T-cell (primary cell): ENCODE measurements around the gene ADCY5. TPM values are rescaled to one million over a fixed set of nuclear protein-coding genes. Genes with fewer than 3 reads are reported as not detected.

ENCODE experiments used
- ATAC-seq, 4 experiments: fragments of 200-7000 bp in 3 of 4; fragments of 150-1000 bp in 1 of 4; cut with Tn5 transposase; replicated peaks in 1 of 4; 1 replicate in 3 of 4; 2 replicates in 1 of 4; pipeline ENCODE4 v1.10.0; 2021; ENCODE audit warnings: moderate library complexity in 3 of 4, mild to moderate bottlenecking in 2 of 4, moderate number of reproducible peaks in 1 of 4
- CTCF ChIA-PET, 2 donors: fragments of 300-600 bp; sonication (Branson Sonifier 250); formaldehyde crosslinking; loops; one replicate each; lab custom pipeline; 2022; ENCODE audit warnings: antibody characterized with exemption in 2 of 2; lab: Charles Lee
- POLR2A ChIA-PET, 2 donors: fragments of 300-600 bp; sonication (Branson Sonifier 250); formaldehyde crosslinking; loops; one replicate each; lab custom pipeline; 2022; ENCODE audit warnings: antibody characterized with exemption in 2 of 2; lab: Charles Lee
- DNase-seq, 35 experiments: peaks; one replicate each; pipeline versions ENCODE4 v3.0.0 to v3.0.0-alpha.2; 2013 to 2023
- H3K27ac ChIP-seq: one replicate; pipeline ENCODE4 v1.5.1; 2013; ENCODE audit warnings: low read length
- H3K27me3 ChIP-seq, 2 experiments: replicated peaks in 1 of 2; 1 replicate in 1 of 2; 2 replicates in 1 of 2; pipeline versions ENCODE4 v1.6.1 to v1.7.0; 2013; ENCODE audit warnings: low read length in 1 of 2, mixed read lengths in 1 of 2; ENCODE audit not compliant: control insufficient read depth in 2 of 2, insufficient read depth in 2 of 2; ENCODE audit errors: extremely low read depth in 1 of 2
- H3K36me3 ChIP-seq, 2 donors: 1 replicate in 1 of 2; 2 replicates in 1 of 2; pipeline versions ENCODE4 v1.6.1 to v1.7.0; 2013; ENCODE audit warnings: low read length in 1 of 2; ENCODE audit not compliant: control insufficient read depth in 2 of 2, insufficient read depth in 1 of 2; ENCODE audit errors: extremely low read depth in 1 of 2
- H3K4me1 ChIP-seq, 2 experiments: 1 replicate in 1 of 2; 2 replicates in 1 of 2; pipeline versions ENCODE4 v1.6.1 to v1.7.0; 2013; ENCODE audit warnings: low read length in 2 of 2, mixed read lengths in 1 of 2; ENCODE audit not compliant: insufficient read depth in 2 of 2, control insufficient read depth in 1 of 2; ENCODE audit errors: extremely low read depth in 1 of 2
- H3K4me3 ChIP-seq, 2 donors: 1 replicate in 1 of 2; 2 replicates in 1 of 2; pipeline versions ENCODE4 v1.5.1 to v1.7.0; 2013; ENCODE audit warnings: mild to moderate bottlenecking in 2 of 2, low read length in 1 of 2, moderate library complexity in 1 of 2; ENCODE audit not compliant: control insufficient read depth in 1 of 2; ENCODE audit errors: extremely low read depth in 1 of 2
- H3K9me3 ChIP-seq: 2 replicates; pipeline ENCODE4 v1.7.0; 2013
- H3K27ac Mint-ChIP-seq, 2 donors: one replicate each; pipeline ENCODE4 v1.8.0; 2020 to 2021; ENCODE audit warnings: mild to moderate bottlenecking in 2 of 2, mixed read lengths in 2 of 2
- H3K27me3 Mint-ChIP-seq, 2 donors: one replicate each; pipeline ENCODE4 v1.8.0; 2021 to 2022; ENCODE audit warnings: mixed read lengths in 2 of 2
- H3K36me3 Mint-ChIP-seq: one replicate; pipeline ENCODE4 v1.8.0; 2021; ENCODE audit warnings: mixed read lengths
- H3K4me1 Mint-ChIP-seq, 3 donors: one replicate each; pipeline ENCODE4 v1.8.0; 2020 to 2022; ENCODE audit warnings: mixed read lengths in 3 of 3, mild to moderate bottlenecking in 1 of 3
- H3K4me3 Mint-ChIP-seq, 3 donors: one replicate each; pipeline ENCODE4 v1.8.0; 2020 to 2022; ENCODE audit warnings: mild to moderate bottlenecking in 3 of 3, mixed read lengths in 3 of 3, moderate library complexity in 3 of 3
- H3K9me3 Mint-ChIP-seq, 3 donors: one replicate each; pipeline ENCODE4 v1.8.0; 2020 to 2022; ENCODE audit warnings: mixed read lengths in 3 of 3
- WGBS: methylation state at CpG from one replicate; pipeline ENCODE4 v1.1.5; 2013; ENCODE audit warnings: missing lambda C conversion rate; ENCODE audit not compliant: insufficient coverage; 5-methylcytosine and 5-hydroxymethylcytosine counted together
- total RNA-seq, 35 experiments: library from RNA in 6 of 35; stranded (reverse) in 6 of 35; fragments of 120-200 nt in 1 of 35; gene quantifications; one replicate each; pipeline versions ENCODE4 v1.2.1 to v1.2.4 and lab custom pipeline; 2013 to 2026

The ADCY5 gene
- total RNA-seq, 5 donors from 2014 or later (not counting 1 experiment from before 2014, with no cell fraction given), result 0.23 TPM; not detected in 4

- Mint-ChIP-seq H3K36me3 (no peaks in the 10 kb centered on the region), H3K4me1 (no peaks in the 10 kb centered on the region), H3K9me3 (no peaks in the 10 kb centered on the region), H3K4me3 (no peak overlapping the region), H3K27me3 (peaks cover 16 to 27% of the 10 kb centered on the region in 2 donors), H3K27ac (no peak overlapping the region)
- no CpG with 5 or more reads among the region's 4 CpGs for WGBS
- no peaks in the 10 kb centered on the region for H3K4me1 ChIP-seq
- H3K9me3 ChIP-seq, result no peaks in the 10 kb centered on the region
- peaks cover 3 to 41% of the 10 kb centered on the region in 2 experiments for H3K27me3 ChIP-seq
- no peak for DNase-seq
- CTCF ChIA-PET, result no interaction called here
- ATAC-seq, result no peak
- no peaks in the 10 kb centered on the region for H3K36me3 ChIP-seq
- H3K4me3 ChIP-seq, result no peak overlapping the region
- POLR2A ChIA-PET, result no interaction called here
- H3K27ac ChIP-seq, result no peak overlapping the region
Measured at GRCh38 chr3:123392871-123393620, 55.8 kb downstream of the ADCY5 start.

GRCh38 chr3:123392368-123392767 lies 56.5 kb downstream of the ADCY5 start:
- no peak overlapping the region for H3K4me3 Mint-ChIP-seq
- POLR2A ChIA-PET, result no interaction called here
- no peaks in the 10 kb centered on the region for H3K4me1 Mint-ChIP-seq
- Histone ChIP-seq H3K4me3 (no peak overlapping the region), H3K27me3 (peaks cover 0 to 41% of the 10 kb centered on the region in 2 experiments), H3K27ac (no peak overlapping the region), H3K4me1 (no peaks in the 10 kb centered on the region), H3K36me3 (no peaks in the 10 kb centered on the region), H3K9me3 (no peaks in the 10 kb centered on the region)
- 94% methylated on average over 5 of the region's 5 CpGs for WGBS
- no peaks in the 10 kb centered on the region for H3K9me3 Mint-ChIP-seq
- no peaks in the 10 kb centered on the region for H3K36me3 Mint-ChIP-seq
- DNase-seq, result no peak
- CTCF ChIA-PET, result no interaction called here
- no peak overlapping the region for H3K27ac Mint-ChIP-seq
- ATAC-seq, result no peak
- peaks cover 22 to 34% of the 10 kb centered on the region in 2 donors for H3K27me3 Mint-ChIP-seq

- H3K4me3 Mint-ChIP-seq, result no peak overlapping the region
- H3K36me3 ChIP-seq, result no peaks in the 10 kb centered on the region
- peaks cover 30 to 45% of the 10 kb centered on the region in 2 donors for H3K27me3 Mint-ChIP-seq
- ChIA-PET CTCF (no interaction called here), POLR2A (no interaction called here)
- no peaks in the 10 kb centered on the region for H3K36me3 Mint-ChIP-seq
- H3K27me3 ChIP-seq, result peaks cover 0 to 45% of the 10 kb centered on the region in 2 experiments
- no peaks in the 10 kb centered on the region for H3K4me1 Mint-ChIP-seq
- no peak overlapping the region for H3K27ac ChIP-seq
- no peak overlapping the region for H3K4me3 ChIP-seq
- ATAC-seq, result no peak
- WGBS, result 78% methylated on average over 4 of the region's 10 CpGs
- no peak overlapping the region for H3K27ac Mint-ChIP-seq
- no peak for DNase-seq
- H3K4me1 ChIP-seq, result no peaks in the 10 kb centered on the region
- no peaks in the 10 kb centered on the region for H3K9me3 ChIP-seq
- no peaks in the 10 kb centered on the region for H3K9me3 Mint-ChIP-seq
Measured at GRCh38 chr3:123390865-123391600, 57.9 kb downstream of the ADCY5 start.

- POLR2A ChIA-PET, result no interaction called here
- H3K4me3 ChIP-seq, result no peak overlapping the region
- no peak overlapping the region for H3K27ac ChIP-seq
- no peak for DNase-seq
- 67% methylated on average over 3 of the region's 5 CpGs for WGBS
- H3K4me1 ChIP-seq, result no peaks in the 10 kb centered on the region
- Mint-ChIP-seq H3K27me3 (peaks cover 33 to 38% of the 10 kb centered on the region in 2 donors), H3K9me3 (no peaks in the 10 kb centered on the region), H3K4me3 (no peak overlapping the region), H3K4me1 (no peaks in the 10 kb centered on the region), H3K36me3 (no peaks in the 10 kb centered on the region), H3K27ac (no peak overlapping the region)
- no peaks in the 10 kb centered on the region for H3K36me3 ChIP-seq
- CTCF ChIA-PET, result interaction anchor here in 1 of 2 donors (0.6 kb wide), 1 partner anchor 11 kb away, joined by 3 read pairs; no protein-coding TSS in a partner anchor
- no peak for ATAC-seq
- no peaks in the 10 kb centered on the region for H3K9me3 ChIP-seq
- H3K27me3 ChIP-seq, result peaks cover 0 to 39% of the 10 kb centered on the region in 2 experiments
Measured at GRCh38 chr3:123389628-123389918, 59.3 kb downstream of the ADCY5 start.

- Mint-ChIP-seq H3K9me3 (no peaks in the 10 kb centered on the region), H3K4me1 (no peaks in the 10 kb centered on the region), H3K36me3 (no peaks in the 10 kb centered on the region), H3K4me3 (no peak overlapping the region), H3K27ac (no peak overlapping the region), H3K27me3 (peaks cover 33% of the 10 kb centered on the region in 2 donors)
- 82% methylated on average over 9 of the region's 15 CpGs for WGBS
- ChIA-PET CTCF (no interaction called here), POLR2A (no interaction called here)
- H3K27me3 ChIP-seq, result peaks cover 0 to 44% of the 10 kb centered on the region in 2 experiments
- DNase-seq, result no peak
- no peak overlapping the region for H3K4me3 ChIP-seq
- H3K4me1 ChIP-seq, result no peaks in the 10 kb centered on the region
- H3K9me3 ChIP-seq, result no peaks in the 10 kb centered on the region
- no peak overlapping the region for H3K27ac ChIP-seq
- no peaks in the 10 kb centered on the region for H3K36me3 ChIP-seq
- ATAC-seq, result no peak
Measured at GRCh38 chr3:123388811-123389627, 59.9 kb downstream of the ADCY5 start.

- Histone ChIP-seq H3K36me3 (no peaks in the 10 kb centered on the region), H3K27ac (no peak overlapping the region), H3K4me1 (no peaks in the 10 kb centered on the region), H3K9me3 (no peaks in the 10 kb centered on the region), H3K4me3 (no peak overlapping the region), H3K27me3 (peaks cover 0 to 45% of the 10 kb centered on the region in 2 experiments)
- 81% methylated on average over 8 of the region's 8 CpGs for WGBS
- ATAC-seq (no peak), DNase-seq (no peak)
- Mint-ChIP-seq H3K4me3 (no peak overlapping the region), H3K27me3 (peaks cover 32 to 33% of the 10 kb centered on the region in 2 donors), H3K4me1 (no peaks in the 10 kb centered on the region), H3K9me3 (no peaks in the 10 kb centered on the region), H3K36me3 (no peaks in the 10 kb centered on the region), H3K27ac (no peak overlapping the region)
- ChIA-PET POLR2A (interaction anchor here in 1 of 2 donors (0.5 kb wide), 1 partner anchor 236 kb away, joined by 7 read pairs; no protein-coding TSS in a partner anchor), CTCF (no interaction called here)
Measured at GRCh38 chr3:123388042-123388441, 60.8 kb downstream of the ADCY5 start.
